Measurements from ENCODE around the gene JAG1.

Gene JAG1

DNA sequence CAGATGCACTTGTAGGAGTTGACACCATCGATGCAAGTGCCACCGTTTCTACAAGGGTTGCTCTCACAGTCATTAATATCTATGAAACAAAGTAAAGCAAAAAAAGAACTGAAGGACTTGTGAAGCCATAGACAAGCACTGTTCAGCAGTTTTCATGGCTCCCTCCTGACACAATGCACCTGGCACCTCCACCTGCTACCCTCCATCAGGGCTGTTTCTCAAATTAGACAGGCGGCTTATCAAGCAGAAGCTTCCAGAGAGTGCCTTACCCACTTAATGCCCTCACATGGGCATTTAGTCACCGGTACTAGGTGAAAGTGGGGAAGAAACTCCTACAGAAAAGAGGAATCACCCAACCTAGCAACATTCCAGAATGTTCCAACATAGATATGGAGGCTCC is 27.8 kb downstream of the JAG1 start:
- H3K9me3 ChIP-seq (ENCODE audit: control insufficient read depth, insufficient read depth, low read depth, low read length): no peaks in the 10 kb centered on the region
- POLR2A ChIA-PET: no interaction called here
- TF ChIP-seq, protein P1, sequence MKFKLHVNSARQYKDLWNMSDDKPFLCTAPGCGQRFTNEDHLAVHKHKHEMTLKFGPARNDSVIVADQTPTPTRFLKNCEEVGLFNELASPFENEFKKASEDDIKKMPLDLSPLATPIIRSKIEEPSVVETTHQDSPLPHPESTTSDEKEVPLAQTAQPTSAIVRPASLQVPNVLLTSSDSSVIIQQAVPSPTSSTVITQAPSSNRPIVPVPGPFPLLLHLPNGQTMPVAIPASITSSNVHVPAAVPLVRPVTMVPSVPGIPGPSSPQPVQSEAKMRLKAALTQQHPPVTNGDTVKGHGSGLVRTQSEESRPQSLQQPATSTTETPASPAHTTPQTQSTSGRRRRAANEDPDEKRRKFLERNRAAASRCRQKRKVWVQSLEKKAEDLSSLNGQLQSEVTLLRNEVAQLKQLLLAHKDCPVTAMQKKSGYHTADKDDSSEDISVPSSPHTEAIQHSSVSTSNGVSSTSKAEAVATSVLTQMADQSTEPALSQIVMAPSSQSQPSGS (tag by site-specific recombination; IDR thresholded peaks at IDR 0.05; ENCODE audit: low read depth): no peak
- TF ChIP-seq ZNF521 (tag by site-specific recombination; IDR thresholded peaks at IDR 0.05) (no peak), ZNF529 (tag by site-specific recombination; IDR thresholded peaks at IDR 0.05; ENCODE audit: insufficient replicate concordance) (no peak), KLF17 (tag by site-specific recombination; IDR thresholded peaks at IDR 0.05) (no peak), ZBTB8A (tag by site-specific recombination; IDR thresholded peaks at IDR 0.05) (no peak), TRIM28 (IDR thresholded peaks at IDR 0.05; ENCODE audit: borderline replicate concordance, low read length) (no peak), ZNF549 (tag by site-specific recombination; IDR thresholded peaks at IDR 0.05) (no peak), PRDM10 (tag by site-specific recombination; IDR thresholded peaks at IDR 0.05) (no peak), IKZF3 (tag by site-specific recombination; IDR thresholded peaks at IDR 0.05) (no peak), ZNF660 (tag by site-specific recombination; IDR thresholded peaks at IDR 0.05) (no peak), ZNF544 (tag by site-specific recombination; IDR thresholded peaks at IDR 0.05) (no peak), ZNF112 (tag by site-specific recombination; IDR thresholded peaks at IDR 0.05) (no peak), ZNF175 (tag by site-specific recombination; IDR thresholded peaks at IDR 0.05) (no peak), ZBTB11 (tag by site-specific recombination; conservative IDR thresholded peaks at IDR 0.05; ENCODE audit: low read depth) (no peak), ZNF155 (tag by site-specific recombination; IDR thresholded peaks at IDR 0.05) (no peak), ZNF791 (tag by site-specific recombination; IDR thresholded peaks at IDR 0.05) (no peak), SCRT1 (tag by site-specific recombination; IDR thresholded peaks at IDR 0.05; ENCODE audit: borderline replicate concordance) (no peak), BCL11B (tag by site-specific recombination; IDR thresholded peaks at IDR 0.05; ENCODE audit: low read depth) (no peak)
- TF ChIP-seq, protein P2, sequence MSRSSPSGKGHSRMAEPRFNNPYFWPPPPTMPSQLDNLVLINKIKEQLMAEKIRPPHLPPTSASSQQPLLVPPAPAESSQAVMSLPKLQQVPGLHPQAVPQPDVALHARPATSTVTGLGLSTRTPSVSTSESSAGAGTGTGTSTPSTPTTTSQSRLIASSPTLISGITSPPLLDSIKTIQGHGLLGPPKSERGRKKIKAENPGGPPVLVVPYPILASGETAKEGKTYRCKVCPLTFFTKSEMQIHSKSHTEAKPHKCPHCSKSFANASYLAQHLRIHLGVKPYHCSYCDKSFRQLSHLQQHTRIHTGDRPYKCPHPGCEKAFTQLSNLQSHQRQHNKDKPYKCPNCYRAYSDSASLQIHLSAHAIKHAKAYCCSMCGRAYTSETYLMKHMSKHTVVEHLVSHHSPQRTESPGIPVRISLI (tag by site-specific recombination; IDR thresholded peaks at IDR 0.05): no peak
- TF ChIP-seq, protein P3, sequence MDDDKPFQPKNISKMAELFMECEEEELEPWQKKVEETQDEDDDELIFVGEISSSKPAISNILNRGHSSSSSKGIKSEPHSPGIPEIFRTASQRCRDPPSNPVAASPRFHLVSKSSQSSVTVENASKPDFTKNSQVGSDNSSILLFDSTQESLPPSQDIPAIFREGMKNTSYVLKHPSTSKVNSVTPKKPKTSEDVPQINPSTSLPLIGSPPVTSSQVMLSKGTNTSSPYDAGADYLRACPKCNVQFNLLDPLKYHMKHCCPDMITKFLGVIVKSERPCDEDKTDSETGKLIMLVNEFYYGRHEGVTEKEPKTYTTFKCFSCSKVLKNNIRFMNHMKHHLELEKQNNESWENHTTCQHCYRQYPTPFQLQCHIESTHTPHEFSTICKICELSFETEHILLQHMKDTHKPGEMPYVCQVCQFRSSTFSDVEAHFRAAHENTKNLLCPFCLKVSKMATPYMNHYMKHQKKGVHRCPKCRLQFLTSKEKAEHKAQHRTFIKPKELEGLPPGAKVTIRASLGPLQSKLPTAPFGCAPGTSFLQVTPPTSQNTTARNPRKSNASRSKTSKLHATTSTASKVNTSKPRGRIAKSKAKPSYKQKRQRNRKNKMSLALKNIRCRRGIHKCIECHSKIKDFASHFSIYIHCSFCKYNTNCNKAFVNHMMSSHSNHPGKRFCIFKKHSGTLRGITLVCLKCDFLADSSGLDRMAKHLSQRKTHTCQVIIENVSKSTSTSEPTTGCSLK (tag by site-specific recombination; IDR thresholded peaks at IDR 0.05): no peak
- no peak overlapping the region for H3K27ac ChIP-seq (ENCODE audit: extremely low read depth, low read depth, low read length)
- CTCF ChIA-PET: interaction anchor here (1.0 kb wide), 1 partner anchor 10 kb away, joined by 3 read pairs; no protein-coding TSS in a partner anchor
- no peaks in the 10 kb centered on the region; the same call in 1 of the 2 replicates for H3K4me1 ChIP-seq (ENCODE audit: control insufficient read depth, insufficient read depth, low read length)
- no peak overlapping the region for H3K4me3 ChIP-seq (ENCODE audit: low read depth, low read length)
- peaks cover 22 to 100% of the 10 kb centered on the region in 2 experiments for H3K36me3 ChIP-seq (ENCODE audit: control insufficient read depth in 2 of 2, insufficient read depth in 1 of 2, low read length in 2 of 2)

Measured in HEK293 (cell line).